Measurements from ENCODE around the gene CTBP2.

The CTBP2 gene

GRCh38 chr10:125005312-125006187 is 154.8 kb downstream of the CTBP2 start:
- Histone ChIP-seq H3K4me1 (ENCODE audit: control insufficient read depth in 2 of 2, insufficient read depth in 2 of 2, low read length in 2 of 2) (peaks cover 13 to 22% of the 10 kb centered on the region in 2 donors), H3K4me3 (ENCODE audit: low read length in 2 of 2) (no peak overlapping the region), H3K9ac (ENCODE audit: low read depth in 1 of 2, low read length in 2 of 2) (no peak overlapping the region), H3K36me3 (ENCODE audit: control insufficient read depth in 2 of 2, insufficient read depth in 2 of 2, low read length in 2 of 2) (peaks cover 43 to 47% of the 10 kb centered on the region in 2 donors), H3K27ac (ENCODE audit: low read depth in 2 of 2, low read length in 2 of 2) (no peak overlapping the region), H3K27me3 (ENCODE audit: control insufficient read depth in 2 of 2, insufficient read depth in 2 of 2, low read length in 2 of 2) (no peaks in the 10 kb centered on the region), H3K9me3 (ENCODE audit: control insufficient read depth in 2 of 2, low read length in 2 of 2) (no peaks in the 10 kb centered on the region)

GRCh38 chr10:125004571-125005311 is 155.6 kb downstream of the CTBP2 start:
- Histone ChIP-seq H3K9me3 (ENCODE audit: control insufficient read depth in 2 of 2, low read length in 2 of 2) (no peaks in the 10 kb centered on the region), H3K9ac (ENCODE audit: low read depth in 1 of 2, low read length in 2 of 2) (no peak overlapping the region), H3K27me3 (ENCODE audit: control insufficient read depth in 2 of 2, insufficient read depth in 2 of 2, low read length in 2 of 2) (no peaks in the 10 kb centered on the region), H3K27ac (ENCODE audit: low read depth in 2 of 2, low read length in 2 of 2) (no peak overlapping the region), H3K36me3 (ENCODE audit: control insufficient read depth in 2 of 2, insufficient read depth in 2 of 2, low read length in 2 of 2) (peaks cover 49 to 54% of the 10 kb centered on the region in 2 donors), H3K4me3 (ENCODE audit: low read length in 2 of 2) (no peak overlapping the region), H3K4me1 (ENCODE audit: control insufficient read depth in 2 of 2, insufficient read depth in 2 of 2, low read length in 2 of 2) (peaks cover 15 to 20% of the 10 kb centered on the region in 2 donors)

- Histone ChIP-seq H3K27ac (ENCODE audit: low read depth in 2 of 2, low read length in 2 of 2) (no peak overlapping the region), H3K4me3 (ENCODE audit: low read length in 2 of 2) (no peak overlapping the region), H3K4me1 (ENCODE audit: control insufficient read depth in 2 of 2, insufficient read depth in 2 of 2, low read length in 2 of 2) (peaks cover 10 to 12% of the 10 kb centered on the region in 2 donors), H3K9ac (ENCODE audit: low read depth in 1 of 2, low read length in 2 of 2) (no peak overlapping the region), H3K36me3 (ENCODE audit: control insufficient read depth in 2 of 2, insufficient read depth in 2 of 2, low read length in 2 of 2) (peaks cover 53 to 58% of the 10 kb centered on the region in 2 donors), H3K9me3 (ENCODE audit: control insufficient read depth in 2 of 2, low read length in 2 of 2) (no peaks in the 10 kb centered on the region), H3K27me3 (ENCODE audit: control insufficient read depth in 2 of 2, insufficient read depth in 2 of 2, low read length in 2 of 2) (no peaks in the 10 kb centered on the region)
Measured at GRCh38 chr10:125003901-125004467, 156.4 kb downstream of the CTBP2 start.

GRCh38 chr10:125003146-125003900 is 157.0 kb downstream of the CTBP2 start:
- Histone ChIP-seq H3K9me3 (ENCODE audit: control insufficient read depth in 2 of 2, low read length in 2 of 2) (no peaks in the 10 kb centered on the region), H3K9ac (ENCODE audit: low read depth in 1 of 2, low read length in 2 of 2) (no peak overlapping the region), H3K36me3 (ENCODE audit: control insufficient read depth in 2 of 2, insufficient read depth in 2 of 2, low read length in 2 of 2) (peaks cover 57 to 58% of the 10 kb centered on the region in 2 donors), H3K4me1 (ENCODE audit: control insufficient read depth in 2 of 2, insufficient read depth in 2 of 2, low read length in 2 of 2) (peaks cover 8% of the 10 kb centered on the region in 2 donors), H3K27ac (ENCODE audit: low read depth in 2 of 2, low read length in 2 of 2) (no peak overlapping the region), H3K27me3 (ENCODE audit: control insufficient read depth in 2 of 2, insufficient read depth in 2 of 2, low read length in 2 of 2) (no peaks in the 10 kb centered on the region), H3K4me3 (ENCODE audit: low read length in 2 of 2) (no peak overlapping the region)

GRCh38 chr10:125002423-125003145 is 157.8 kb downstream of the CTBP2 start:
- peaks cover 3 to 4% of the 10 kb centered on the region in 2 donors for H3K4me1 ChIP-seq (ENCODE audit: control insufficient read depth in 2 of 2, insufficient read depth in 2 of 2, low read length in 2 of 2)

GRCh38 chr10:125002047-125002422 is 158.3 kb downstream of the CTBP2 start:
- H3K4me3 ChIP-seq (ENCODE audit: low read length in 2 of 2) = no peak overlapping the region
- no peak overlapping the region for H3K27ac ChIP-seq (ENCODE audit: low read depth in 2 of 2, low read length in 2 of 2)
- H3K9ac ChIP-seq (ENCODE audit: low read depth in 1 of 2, low read length in 2 of 2) = no peak overlapping the region
- peaks cover 66 to 67% of the 10 kb centered on the region in 2 donors for H3K36me3 ChIP-seq (ENCODE audit: control insufficient read depth in 2 of 2, insufficient read depth in 2 of 2, low read length in 2 of 2)
- no peaks in the 10 kb centered on the region for H3K27me3 ChIP-seq (ENCODE audit: control insufficient read depth in 2 of 2, insufficient read depth in 2 of 2, low read length in 2 of 2)
- peaks cover 0 to 4% of the 10 kb centered on the region in 2 donors for H3K4me1 ChIP-seq (ENCODE audit: control insufficient read depth in 2 of 2, insufficient read depth in 2 of 2, low read length in 2 of 2)
- no peaks in the 10 kb centered on the region for H3K9me3 ChIP-seq (ENCODE audit: control insufficient read depth in 2 of 2, low read length in 2 of 2)

More at GRCh38 chr10:125002423-125003145, 157.8 kb downstream of the CTBP2 start:
- Histone ChIP-seq H3K36me3 (ENCODE audit: control insufficient read depth in 2 of 2, insufficient read depth in 2 of 2, low read length in 2 of 2) (peaks cover 64 to 65% of the 10 kb centered on the region in 2 donors), H3K9me3 (ENCODE audit: control insufficient read depth in 2 of 2, low read length in 2 of 2) (no peaks in the 10 kb centered on the region), H3K4me3 (ENCODE audit: low read length in 2 of 2) (no peak overlapping the region), H3K27ac (ENCODE audit: low read depth in 2 of 2, low read length in 2 of 2) (no peak overlapping the region), H3K27me3 (ENCODE audit: control insufficient read depth in 2 of 2, insufficient read depth in 2 of 2, low read length in 2 of 2) (no peaks in the 10 kb centered on the region), H3K9ac (ENCODE audit: low read depth in 1 of 2, low read length in 2 of 2) (no peak overlapping the region)

- no peak overlapping the region for H3K9ac ChIP-seq (ENCODE audit: low read depth in 1 of 2, low read length in 2 of 2)
- peaks cover 66 to 73% of the 10 kb centered on the region in 2 donors for H3K36me3 ChIP-seq (ENCODE audit: control insufficient read depth in 2 of 2, insufficient read depth in 2 of 2, low read length in 2 of 2)
- no peaks in the 10 kb centered on the region for H3K9me3 ChIP-seq (ENCODE audit: control insufficient read depth in 2 of 2, low read length in 2 of 2)
- no peak overlapping the region for H3K27ac ChIP-seq (ENCODE audit: low read depth in 2 of 2, low read length in 2 of 2)
- no peaks in the 10 kb centered on the region for H3K27me3 ChIP-seq (ENCODE audit: control insufficient read depth in 2 of 2, insufficient read depth in 2 of 2, low read length in 2 of 2)
- peaks cover 0 to 4% of the 10 kb centered on the region in 2 donors for H3K4me1 ChIP-seq (ENCODE audit: control insufficient read depth in 2 of 2, insufficient read depth in 2 of 2, low read length in 2 of 2)
- H3K4me3 ChIP-seq (ENCODE audit: low read length in 2 of 2) = no peak overlapping the region
Measured at GRCh38 chr10:125001313-125002046, 158.9 kb downstream of the CTBP2 start.

GRCh38 chr10:125000366-125001312 is 159.7 kb downstream of the CTBP2 start:
- Histone ChIP-seq H3K4me3 (ENCODE audit: low read length in 2 of 2) (no peak overlapping the region), H3K27ac (ENCODE audit: low read depth in 2 of 2, low read length in 2 of 2) (no peak overlapping the region), H3K9me3 (ENCODE audit: control insufficient read depth in 2 of 2, low read length in 2 of 2) (no peaks in the 10 kb centered on the region), H3K27me3 (ENCODE audit: control insufficient read depth in 2 of 2, insufficient read depth in 2 of 2, low read length in 2 of 2) (no peaks in the 10 kb centered on the region), H3K36me3 (ENCODE audit: control insufficient read depth in 2 of 2, insufficient read depth in 2 of 2, low read length in 2 of 2) (peaks cover 66 to 78% of the 10 kb centered on the region in 2 donors), H3K9ac (ENCODE audit: low read depth in 1 of 2, low read length in 2 of 2) (no peak overlapping the region), H3K4me1 (ENCODE audit: control insufficient read depth in 2 of 2, insufficient read depth in 2 of 2, low read length in 2 of 2) (peaks cover 0 to 4% of the 10 kb centered on the region in 2 donors)

All from mucosa of rectum (tissue), 2 donors.